Epithelial cell of proximal tubule (primary cell): ENCODE measurements around the gene MYOC. TPM values are rescaled to one million over a fixed set of nuclear protein-coding genes. Genes with fewer than 3 reads are reported as not detected.

Experiments used
- DNase-seq: peaks from one replicate; pipeline ENCODE4 v3.0.0-alpha.2; 2011; ENCODE audit warnings: low read depth
- H3K4me3 ChIP-seq: 2 replicates; pipeline ENCODE4 v1.5.1; 2011; ENCODE audit warnings: low read depth, mild to moderate bottlenecking, low read length
- total RNA-seq: library from RNA; depleted of rRNA; stranded (reverse); fragments of >200 nt; gene quantifications from 2 replicates; pipeline ENCODE4 v1.2.3, GENCODE V29; 2015
- TF ChIP-seq, protein P1 (sequence below): conservative IDR thresholded peaks from 2 replicates; pipeline ENCODE4 v1.5.1; 2012; ENCODE audit warnings: low read depth, mild to moderate bottlenecking, low read length

MYOC gene
- total RNA-seq, 1 donor from 2014 or later, result not detected

DNA sequence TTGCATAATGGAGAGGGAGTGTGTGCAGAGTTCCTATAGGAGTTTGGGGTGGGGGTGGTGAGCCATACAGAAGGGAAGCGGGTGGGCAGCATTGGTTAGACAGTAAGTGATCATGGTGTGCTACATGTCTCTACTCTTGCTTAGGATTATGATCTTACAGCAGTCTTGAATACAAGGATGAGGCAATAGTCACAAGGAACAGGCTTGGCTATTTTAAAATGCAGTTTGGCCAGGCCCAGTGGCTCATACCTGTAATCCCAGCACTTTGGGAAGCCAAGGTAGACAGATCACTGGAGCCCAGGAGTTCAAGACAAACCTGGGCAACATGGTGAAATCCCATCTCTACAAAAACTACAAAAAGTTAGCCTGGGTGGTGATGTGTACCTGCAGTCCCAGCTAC, 12.3 kb downstream of the MYOC start:
- DNase-seq, result no peak
- TF ChIP-seq, protein P1, sequence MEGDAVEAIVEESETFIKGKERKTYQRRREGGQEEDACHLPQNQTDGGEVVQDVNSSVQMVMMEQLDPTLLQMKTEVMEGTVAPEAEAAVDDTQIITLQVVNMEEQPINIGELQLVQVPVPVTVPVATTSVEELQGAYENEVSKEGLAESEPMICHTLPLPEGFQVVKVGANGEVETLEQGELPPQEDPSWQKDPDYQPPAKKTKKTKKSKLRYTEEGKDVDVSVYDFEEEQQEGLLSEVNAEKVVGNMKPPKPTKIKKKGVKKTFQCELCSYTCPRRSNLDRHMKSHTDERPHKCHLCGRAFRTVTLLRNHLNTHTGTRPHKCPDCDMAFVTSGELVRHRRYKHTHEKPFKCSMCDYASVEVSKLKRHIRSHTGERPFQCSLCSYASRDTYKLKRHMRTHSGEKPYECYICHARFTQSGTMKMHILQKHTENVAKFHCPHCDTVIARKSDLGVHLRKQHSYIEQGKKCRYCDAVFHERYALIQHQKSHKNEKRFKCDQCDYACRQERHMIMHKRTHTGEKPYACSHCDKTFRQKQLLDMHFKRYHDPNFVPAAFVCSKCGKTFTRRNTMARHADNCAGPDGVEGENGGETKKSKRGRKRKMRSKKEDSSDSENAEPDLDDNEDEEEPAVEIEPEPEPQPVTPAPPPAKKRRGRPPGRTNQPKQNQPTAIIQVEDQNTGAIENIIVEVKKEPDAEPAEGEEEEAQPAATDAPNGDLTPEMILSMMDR, result no peak
- H3K4me3 ChIP-seq, result no peak overlapping the region

DNA sequence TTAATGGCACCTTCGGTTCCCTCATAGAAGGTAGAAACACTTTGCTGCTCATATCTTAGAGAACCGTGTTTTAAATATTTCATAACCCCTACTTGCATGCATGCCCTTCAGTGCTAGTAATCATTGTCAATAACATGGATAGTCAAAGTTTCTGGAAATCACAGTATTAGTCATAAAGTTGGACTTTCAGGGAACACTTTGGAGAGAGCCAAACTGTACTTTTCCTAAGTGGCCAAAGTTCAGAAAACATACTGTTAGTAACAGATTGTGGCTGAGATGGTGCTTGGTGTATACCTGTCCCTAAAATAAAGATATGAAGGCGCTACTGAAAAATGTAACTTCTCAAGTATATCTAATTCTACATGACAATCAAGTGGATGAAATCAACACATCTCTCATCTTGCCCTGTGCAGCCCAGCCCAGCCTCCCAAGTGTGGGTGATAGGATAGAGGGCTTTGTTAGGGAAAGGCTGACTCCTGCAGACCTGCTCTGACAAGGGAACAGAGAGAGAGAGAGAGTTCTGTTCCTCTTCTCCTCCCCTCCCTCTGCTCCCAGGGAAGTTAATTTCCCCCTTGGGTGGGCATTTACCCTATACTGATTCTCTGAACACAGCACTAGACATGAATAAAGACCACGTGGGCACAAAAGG, 14.4 kb downstream of the MYOC start:
- no peak overlapping the region for H3K4me3 ChIP-seq
- TF ChIP-seq, protein P1, result no peak
- DNase-seq, result no peak

DNA sequence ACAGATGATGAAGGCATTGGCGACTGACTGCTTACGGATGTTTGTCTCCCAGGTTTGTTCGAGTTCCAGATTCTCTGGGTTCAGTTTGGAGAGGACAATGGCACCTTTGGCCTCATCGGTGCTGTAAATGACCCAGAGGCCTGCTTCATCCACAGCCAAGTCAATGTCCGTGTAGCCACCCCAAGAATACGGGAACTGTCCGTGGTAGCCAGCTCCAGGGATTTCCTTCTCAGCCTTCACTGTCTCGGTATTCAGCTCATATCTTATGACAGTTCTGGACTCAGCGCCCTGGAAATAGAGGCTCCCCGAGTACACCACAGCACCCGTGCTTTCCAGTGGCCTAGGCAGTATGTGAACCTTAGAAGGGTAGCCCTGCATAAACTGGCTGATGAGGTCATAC, 16.3 kb downstream of the MYOC start:
- no peak overlapping the region for H3K4me3 ChIP-seq
- TF ChIP-seq, protein P1, result no peak
- no peak for DNase-seq

DNA sequence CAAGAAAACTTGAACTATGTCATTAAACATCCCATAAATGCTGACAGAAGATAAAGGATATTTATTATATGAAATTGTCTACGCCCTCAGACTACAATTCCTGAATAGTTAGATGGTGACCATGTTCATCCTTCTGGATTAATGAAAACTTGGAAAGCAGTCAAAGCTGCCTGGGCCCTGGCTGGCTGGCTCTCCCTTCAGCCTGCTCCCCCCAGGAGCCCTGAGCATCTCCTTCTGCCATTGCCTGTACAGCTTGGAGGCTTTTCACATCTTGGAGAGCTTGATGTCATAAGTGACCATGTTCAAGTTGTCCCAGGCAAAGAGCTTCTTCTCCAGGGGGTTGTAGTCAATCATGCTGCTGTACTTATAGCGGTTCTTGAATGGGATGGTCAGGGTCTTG, 16.8 kb downstream of the MYOC start:
- no peak for DNase-seq
- TF ChIP-seq, protein P1, result no peak
- no peak overlapping the region for H3K4me3 ChIP-seq

DNA sequence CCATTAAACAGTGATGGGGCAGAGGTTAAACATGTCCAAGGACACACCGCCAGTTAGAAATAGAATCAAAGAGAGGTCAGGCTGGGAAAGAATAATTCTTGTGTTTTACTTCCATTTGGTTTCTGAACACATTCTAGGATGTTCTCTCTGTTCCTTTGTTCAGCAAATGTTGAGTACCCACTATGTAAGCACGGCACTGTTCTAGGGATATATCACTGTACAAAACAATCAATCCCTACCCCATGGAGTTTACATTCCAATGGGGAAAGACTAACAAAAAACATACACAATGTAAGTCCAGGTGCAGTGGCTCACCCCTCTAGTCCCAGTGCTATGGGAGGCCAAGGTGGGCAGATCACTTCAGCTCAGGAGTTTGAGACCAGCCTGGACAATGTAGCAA, 24.3 kb downstream of the MYOC start:
- TF ChIP-seq, protein P1, result no peak
- DNase-seq, result no peak
- H3K4me3 ChIP-seq, result no peak overlapping the region

DNA sequence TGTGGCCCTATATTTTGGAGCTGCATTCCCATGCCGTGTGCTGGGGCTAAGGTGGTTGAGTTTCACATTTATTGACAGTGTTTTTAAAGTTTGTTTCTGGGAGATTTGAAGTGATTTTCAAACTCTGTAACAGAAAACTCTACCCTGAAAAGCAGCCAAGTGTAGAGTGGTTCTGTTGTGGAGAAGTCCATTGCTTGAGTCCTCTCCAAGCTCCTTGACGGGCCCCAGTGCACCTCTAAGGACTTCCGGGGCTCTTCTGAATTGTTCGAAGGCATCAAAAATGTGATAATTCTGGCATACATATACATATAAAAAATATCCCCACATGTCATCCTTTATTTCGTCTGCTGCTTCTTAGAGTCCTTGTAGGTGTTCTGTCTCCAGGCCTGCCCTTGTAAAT, 25.5 kb downstream of the MYOC start:
- no peak overlapping the region for H3K4me3 ChIP-seq
- TF ChIP-seq, protein P1, result no peak
- no peak for DNase-seq

DNA sequence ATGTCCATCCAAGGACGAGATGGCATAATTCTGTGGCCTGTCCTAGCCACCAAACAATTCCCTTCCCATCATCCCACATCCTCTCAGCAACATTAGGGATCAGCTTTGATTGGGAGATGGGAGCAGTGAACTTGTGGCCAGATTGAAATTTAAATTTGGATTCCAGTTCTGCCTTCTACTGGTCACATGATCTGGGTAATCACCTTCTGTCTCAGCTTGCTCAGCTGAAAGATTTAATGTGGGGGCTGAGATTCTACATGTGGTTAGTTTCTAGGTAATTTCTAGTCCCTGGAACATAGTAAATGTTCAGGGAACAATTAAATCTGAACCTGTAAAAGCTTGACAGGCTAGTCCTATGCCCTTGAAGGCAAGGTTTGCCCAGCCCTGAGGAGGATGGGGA, 27.3 kb downstream of the MYOC start:
- TF ChIP-seq, protein P1, result no peak
- no peak for DNase-seq
- no peak overlapping the region for H3K4me3 ChIP-seq
